ENCODE results near the gene DNHD1.

- TF ChIP-seq GATA3 (IDR thresholded peaks at IDR 0.05; ENCODE audit: low read depth, low read length) (no peak), GATA2 (IDR thresholded peaks at IDR 0.05; ENCODE audit: low read depth, low read length) (no peak)
These were observed 62.3 kb downstream of the DNHD1 start for GRCh38 chr11:6559369-6559768.
